ENCODE data around the gene B4GALNT4. TPM values are rescaled to one million over a fixed set of nuclear protein-coding genes. Genes with fewer than 3 reads are reported as not detected.

Gene B4GALNT4
- total and polyA plus RNA-seq, 2 of the 4 experiments (the other 2 are of a cell fraction) = 5.2 to 38.6 TPM

DNA sequence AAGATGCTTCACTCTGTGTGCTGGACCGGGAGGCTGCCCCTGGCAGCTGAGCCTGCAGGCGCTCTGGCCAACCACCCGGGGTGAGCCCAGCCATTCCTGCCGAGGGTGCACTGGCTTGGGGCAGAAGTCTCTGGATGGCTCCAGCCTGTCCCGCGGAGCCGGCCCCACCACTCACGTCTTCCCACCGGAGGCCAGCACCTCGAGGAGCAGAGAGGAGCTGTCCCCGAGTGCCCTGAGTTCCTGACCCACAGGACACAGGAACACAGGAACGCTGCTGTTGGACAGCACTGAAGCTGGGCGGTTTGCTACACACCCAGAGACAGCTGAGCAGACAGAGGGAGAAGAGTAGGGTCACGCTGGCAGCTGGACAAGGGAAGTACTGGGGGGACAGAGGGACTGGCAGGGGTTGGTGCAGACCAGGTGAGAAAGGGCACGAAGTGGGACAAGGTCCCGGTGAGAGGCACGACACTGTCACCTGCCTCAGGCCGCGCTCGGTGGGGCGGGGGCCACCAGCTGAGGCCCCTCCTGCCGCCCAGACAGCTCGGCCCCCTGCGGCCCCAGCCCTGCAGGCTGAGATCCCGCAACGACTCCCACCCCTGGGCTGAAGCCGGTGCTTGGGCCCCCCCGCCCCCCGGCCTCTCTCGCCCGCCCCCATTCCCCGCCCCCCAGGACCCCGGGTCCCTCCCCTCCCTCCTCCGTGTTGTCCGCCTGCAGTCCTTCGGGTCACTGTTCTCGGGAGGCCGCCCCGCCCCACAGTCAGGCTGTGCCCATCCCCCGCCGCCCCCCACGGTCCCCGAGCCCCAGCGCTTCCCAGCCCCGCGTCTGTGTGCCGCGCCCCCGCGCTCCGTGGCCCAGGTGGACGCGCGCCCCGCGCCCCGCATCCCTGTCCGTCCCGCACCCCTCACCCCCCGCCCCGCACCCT is 624 bp upstream of the B4GALNT4 start:
- Histone ChIP-seq H3K9me1 (ENCODE audit: insufficient read depth, low read length) (no peaks in the 10 kb centered on the region), H3K27ac (ENCODE audit: insufficient read depth, low read length) (no peak overlapping the region), H2AFZ (replicated peaks; ENCODE audit: low read length, poor library complexity) (peak overlapping the region; percentile 85), H2BK120ac (ENCODE audit: low read depth, low read length) (no peak overlapping the region), H4K5ac (ENCODE audit: low read depth, low read length) (no peak overlapping the region), H2BK15ac (ENCODE audit: low read depth, low read length) (no peak overlapping the region), H3K9ac (ENCODE audit: low read depth, low read length) (peak overlapping the region; percentile 17; the same call in 1 of the 2 replicates), H3K27me3 (ENCODE audit: control insufficient read depth, insufficient read depth, low read length) (peaks cover 17% of the 10 kb centered on the region), H3K4me2 (ENCODE audit: low read depth, low read length) (peak overlapping the region; percentile 92), H2BK20ac (ENCODE audit: low read depth, low read length) (no peak overlapping the region), H3K4me3 (ENCODE audit: insufficient read depth, low read depth, low read length) (peak overlapping the region; percentile 90), H3K18ac (ENCODE audit: low read depth, low read length) (no peak overlapping the region), H3K56ac (ENCODE audit: extremely low read depth, insufficient read depth, low read length) (no peak overlapping the region), H4K91ac (ENCODE audit: insufficient read depth, low read depth, low read length) (no peak overlapping the region), H3K4me1 (ENCODE audit: control insufficient read depth, insufficient read depth, low read length) (peaks cover 7% of the 10 kb centered on the region), H2AK5ac (ENCODE audit: low read depth, low read length) (peak overlapping the region; percentile 58; the same call in 1 of the 2 replicates), H3K36me3 (ENCODE audit: control insufficient read depth, insufficient read depth, low read length) (peaks cover 16% of the 10 kb centered on the region), H3K79me1 (ENCODE audit: low read depth in 1 of 2, low read length in 2 of 2) (0 out of 4 replicates have a peak, but pooled peaks cover 0 to 2% of the 10 kb centered on the region in 2 experiments), H3K9me3 (ENCODE audit: control insufficient read depth, insufficient read depth, low read length) (no peaks in the 10 kb centered on the region), H3K23ac (ENCODE audit: low read depth, low read length) (peak overlapping the region; percentile 89), H3K4ac (ENCODE audit: low read depth, low read length) (no peak overlapping the region), H4K8ac (ENCODE audit: low read depth in 2 of 2, low read length in 2 of 2) (no peak overlapping the region), H4K20me1 (ENCODE audit: insufficient read depth, low read length) (peaks cover 13% of the 10 kb centered on the region; the same call in 1 of the 2 replicates), H3K14ac (replicated peaks; ENCODE audit: low read depth, low read length) (peak overlapping the region; percentile 1; the same call in 1 of the 2 replicates), H2BK5ac (ENCODE audit: low read depth, low read length, poor library complexity, severe bottlenecking) (no peak overlapping the region), H2AK9ac (replicated peaks; ENCODE audit: low read depth, low read length, poor library complexity) (peak overlapping the region; percentile 89)
- TF ChIP-seq RFX5 (IDR thresholded peaks at IDR 0.05; ENCODE audit: low read depth, low read length) = no peak
- 0 out of 2 replicates have a peak, but pooled peaks have one; percentile 10 for TF ChIP-seq MXI1 (IDR thresholded peaks at IDR 0.05; ENCODE audit: borderline replicate concordance, low read depth, low read length)
- TF ChIP-seq CHD1 (IDR thresholded peaks at IDR 0.05; ENCODE audit: low read depth, low read length) = no peak
- no peak for TF ChIP-seq MAFK (IDR thresholded peaks at IDR 0.05; ENCODE audit: low read depth, low read length)
- TF ChIP-seq, protein P1, sequence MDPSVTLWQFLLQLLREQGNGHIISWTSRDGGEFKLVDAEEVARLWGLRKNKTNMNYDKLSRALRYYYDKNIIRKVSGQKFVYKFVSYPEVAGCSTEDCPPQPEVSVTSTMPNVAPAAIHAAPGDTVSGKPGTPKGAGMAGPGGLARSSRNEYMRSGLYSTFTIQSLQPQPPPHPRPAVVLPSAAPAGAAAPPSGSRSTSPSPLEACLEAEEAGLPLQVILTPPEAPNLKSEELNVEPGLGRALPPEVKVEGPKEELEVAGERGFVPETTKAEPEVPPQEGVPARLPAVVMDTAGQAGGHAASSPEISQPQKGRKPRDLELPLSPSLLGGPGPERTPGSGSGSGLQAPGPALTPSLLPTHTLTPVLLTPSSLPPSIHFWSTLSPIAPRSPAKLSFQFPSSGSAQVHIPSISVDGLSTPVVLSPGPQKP (IDR thresholded peaks at IDR 0.05; ENCODE audit: borderline replicate concordance, low read depth, low read length) = no peak
- TF ChIP-seq, protein P2, sequence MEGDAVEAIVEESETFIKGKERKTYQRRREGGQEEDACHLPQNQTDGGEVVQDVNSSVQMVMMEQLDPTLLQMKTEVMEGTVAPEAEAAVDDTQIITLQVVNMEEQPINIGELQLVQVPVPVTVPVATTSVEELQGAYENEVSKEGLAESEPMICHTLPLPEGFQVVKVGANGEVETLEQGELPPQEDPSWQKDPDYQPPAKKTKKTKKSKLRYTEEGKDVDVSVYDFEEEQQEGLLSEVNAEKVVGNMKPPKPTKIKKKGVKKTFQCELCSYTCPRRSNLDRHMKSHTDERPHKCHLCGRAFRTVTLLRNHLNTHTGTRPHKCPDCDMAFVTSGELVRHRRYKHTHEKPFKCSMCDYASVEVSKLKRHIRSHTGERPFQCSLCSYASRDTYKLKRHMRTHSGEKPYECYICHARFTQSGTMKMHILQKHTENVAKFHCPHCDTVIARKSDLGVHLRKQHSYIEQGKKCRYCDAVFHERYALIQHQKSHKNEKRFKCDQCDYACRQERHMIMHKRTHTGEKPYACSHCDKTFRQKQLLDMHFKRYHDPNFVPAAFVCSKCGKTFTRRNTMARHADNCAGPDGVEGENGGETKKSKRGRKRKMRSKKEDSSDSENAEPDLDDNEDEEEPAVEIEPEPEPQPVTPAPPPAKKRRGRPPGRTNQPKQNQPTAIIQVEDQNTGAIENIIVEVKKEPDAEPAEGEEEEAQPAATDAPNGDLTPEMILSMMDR (conservative IDR thresholded peaks at IDR 0.05; ENCODE audit: low read depth, low read length) = no peak
- no peak for TF ChIP-seq RCOR1 (IDR thresholded peaks at IDR 0.05; ENCODE audit: insufficient replicate concordance, low read length)
- dilution Hi-C loops (cut with HindIII; ENCODE audit: low sequenced_read_pairs, unreplicated experiment) = no loop called here
- intact Hi-C loops (cut with micrococcal nuclease) = loop anchor here (10.0 kb wide), 1 partner anchor 76 kb away; the partner anchor contains the start of gene ANO9
- WGBS, 2 experiments (ENCODE audit: extremely low coverage in 2 of 2, insufficient read length in 1 of 2) = 10% methylated on average over 4 of the region's 61 CpGs; no CpG with 5 or more reads in 1 of the 2 experiments
- in situ Hi-C loops (cut with MboI; ENCODE audit: low sequenced_read_pairs) = no loop called here
- DNase-seq = peak; percentile 18
- ChIA-PET CTCF (interaction anchor here (1.3 kb wide), 1 partner anchor 80 kb away, joined by 3 read pairs; no protein-coding TSS in a partner anchor), POLR2A (ENCODE audit: unreplicated experiment) (no interaction called here)
- no TSS peak for BruUV-seq (replicated peaks)
- ATAC-seq (ENCODE audit: low read depth) = peak; percentile 50
